ENCODE results near the gene PRPSAP2.

PRPSAP2 gene

GRCh38 chr17:18963126-18964017 lies 105.4 kb downstream of the PRPSAP2 start:
- no peak for DNase-seq

DNA sequence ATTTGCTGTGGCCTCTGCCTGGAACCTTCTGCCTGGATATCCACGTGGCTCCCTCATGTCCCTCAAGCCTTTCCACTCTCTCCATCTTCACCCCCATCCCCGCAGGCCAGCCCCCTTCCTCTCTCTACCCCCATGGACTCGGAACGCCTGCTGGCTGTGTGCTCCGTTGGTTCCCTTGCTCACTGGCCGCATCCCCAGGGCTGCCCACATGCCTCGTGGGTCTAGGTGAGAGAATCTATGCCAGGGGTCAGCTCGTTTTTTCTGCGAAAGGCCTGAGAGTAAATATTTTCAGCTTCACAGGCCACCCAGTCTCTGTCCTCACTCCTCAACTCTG lies 106.1 kb downstream of the PRPSAP2 start:
- DNase-seq: no peak

- no peak for DNase-seq
Measured at GRCh38 chr17:18964550-18964949, 106.6 kb downstream of the PRPSAP2 start.

- no peak for DNase-seq
Measured at GRCh38 chr17:18965530-18966236, 107.8 kb downstream of the PRPSAP2 start.

GRCh38 chr17:18966831-18967624 lies 109.1 kb downstream of the PRPSAP2 start:
- no peak for DNase-seq

- no peak for DNase-seq
Measured at GRCh38 chr17:18967916-18968315, 110.0 kb downstream of the PRPSAP2 start.

DNA sequence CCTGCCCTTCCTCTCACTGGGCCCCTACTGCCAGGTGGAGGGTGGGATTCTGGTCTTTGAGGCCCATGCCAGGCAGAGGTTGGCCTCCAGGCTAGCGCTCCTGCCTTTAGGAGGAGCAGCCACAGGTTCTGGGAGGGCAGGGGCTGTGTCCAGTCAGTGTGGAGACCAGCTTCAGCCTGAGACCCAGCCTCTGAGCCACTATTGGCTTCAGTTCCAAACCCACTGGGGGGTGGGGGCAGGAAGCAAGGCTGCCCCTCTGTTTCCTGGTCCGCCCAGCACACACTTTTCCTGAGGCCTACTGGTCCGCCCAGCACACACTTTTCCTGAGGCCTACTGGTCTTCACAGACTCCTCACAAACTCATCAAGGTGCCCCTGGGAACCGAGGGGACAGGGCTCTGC lies 110.4 kb downstream of the PRPSAP2 start:
- DNase-seq: no peak

- DNase-seq: no peak
Measured at GRCh38 chr17:18968945-18969887, 111.3 kb downstream of the PRPSAP2 start.

- no peak for DNase-seq
Measured at GRCh38 chr17:18970582-18971480, 112.9 kb downstream of the PRPSAP2 start.

- no peak for DNase-seq
Measured at GRCh38 chr17:18971801-18972200, 113.9 kb downstream of the PRPSAP2 start.

- DNase-seq: no peak
Measured at GRCh38 chr17:18974407-18975149, 116.6 kb downstream of the PRPSAP2 start.

- DNase-seq: no peak
Measured at GRCh38 chr17:18975597-18975996, 117.7 kb downstream of the PRPSAP2 start.

DNA sequence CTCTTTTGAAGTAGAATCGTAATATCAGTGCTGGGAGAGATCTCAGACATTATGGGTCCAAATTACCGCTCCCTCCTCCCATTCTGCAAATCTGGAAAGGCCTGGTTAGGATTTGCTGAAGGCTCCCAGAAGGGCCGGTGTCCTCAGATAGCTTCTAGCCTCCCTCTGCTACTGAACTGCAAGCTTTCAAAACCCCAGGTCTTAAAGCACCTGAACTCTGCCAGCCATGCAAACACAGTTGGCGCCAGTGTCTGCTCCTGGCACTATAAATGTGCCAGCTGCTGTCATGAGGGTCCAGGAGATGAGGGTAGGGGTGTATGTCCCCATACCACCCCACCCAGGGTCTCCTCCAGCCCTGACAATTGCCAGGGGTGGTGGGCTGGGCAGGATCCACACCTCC lies 118.3 kb downstream of the PRPSAP2 start:
- no peak for DNase-seq

- no peak for DNase-seq
Measured at GRCh38 chr17:18977021-18977420, 119.1 kb downstream of the PRPSAP2 start.

DNA sequence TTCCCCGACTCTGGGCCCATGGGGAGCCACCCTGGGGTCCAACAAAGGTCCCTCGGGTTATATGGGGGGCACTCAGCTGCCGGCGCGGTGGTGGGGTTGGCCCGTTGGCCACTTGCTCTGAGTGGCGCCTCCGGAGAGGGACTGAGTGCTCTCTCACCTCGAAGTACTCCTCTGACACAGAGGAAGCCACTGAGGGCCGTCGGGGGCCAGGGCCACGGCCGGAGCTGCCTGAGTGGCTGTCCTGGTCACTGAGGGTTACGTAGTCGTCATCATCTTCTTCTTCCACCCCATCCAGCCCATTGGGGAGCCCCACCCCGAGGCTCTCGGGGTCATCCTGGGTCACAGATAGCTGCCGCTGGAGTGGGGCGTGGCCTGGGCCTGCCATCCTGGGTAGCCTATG lies 119.7 kb downstream of the PRPSAP2 start:
- DNase-seq: no peak

DNA sequence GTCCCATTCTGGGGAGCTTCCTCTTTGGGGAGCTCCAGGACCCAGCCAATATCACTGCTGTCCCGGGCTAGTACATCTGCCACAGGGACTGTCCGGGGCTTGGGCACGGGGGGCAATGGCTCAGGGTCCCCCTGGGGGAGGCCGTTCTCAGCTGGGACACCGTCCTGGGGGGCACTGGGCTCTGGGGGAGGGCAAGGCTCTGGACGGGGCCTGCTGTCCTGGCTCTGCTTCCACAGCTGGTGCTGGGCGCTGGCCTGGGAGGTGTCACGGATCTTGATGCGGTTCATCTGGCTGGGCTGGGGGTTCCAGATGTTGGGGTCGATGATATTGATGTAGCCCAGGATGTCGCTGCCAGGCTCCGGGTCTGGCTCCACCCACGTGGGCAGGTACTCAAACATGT lies 120.1 kb downstream of the PRPSAP2 start:
- DNase-seq: no peak

DNA sequence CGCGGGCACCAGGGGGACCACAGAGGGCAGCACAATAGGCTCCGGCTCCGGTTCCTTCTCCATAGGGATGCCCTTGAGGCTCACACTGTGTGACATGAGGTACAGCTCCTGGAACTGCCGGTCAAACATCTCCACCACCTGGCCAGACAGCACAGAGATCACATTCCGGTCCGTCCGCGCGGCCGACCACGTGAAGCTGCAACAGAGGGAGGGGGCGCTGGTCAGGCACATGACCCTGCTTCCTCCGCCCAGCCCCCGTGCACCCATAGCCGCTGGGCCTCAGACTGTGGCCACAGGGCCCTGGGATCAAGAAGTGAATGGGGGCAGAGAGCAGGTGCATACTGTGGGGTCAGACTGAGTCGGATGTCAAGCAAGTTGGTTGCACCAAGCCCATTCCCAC lies 120.7 kb downstream of the PRPSAP2 start:
- no peak for DNase-seq

Data from C1 segment of cervical spinal cord (tissue), 14 donors.